Fibroblast of pulmonary artery (primary cell): ENCODE measurements around the gene PRDM16.

ENCODE experiments used
- DNase-seq: peaks from one replicate; pipeline ENCODE4 v3.0.0-alpha.2; 2010; ENCODE audit warnings: low read depth
- H3K4me3 ChIP-seq: replicated peaks from 2 replicates; pipeline ENCODE4 v1.5.1; 2011; ENCODE audit warnings: low read depth, mild to moderate bottlenecking, control low read depth, low read length, moderate library complexity
- CTCF ChIP-seq: IDR thresholded peaks from 2 replicates; pipeline ENCODE4 v1.5.1; 2011; ENCODE audit warnings: mild to moderate bottlenecking, control low read depth, low read length, inconsistent platforms; ENCODE audit errors: missing control alignments

The PRDM16 gene

GRCh38 chr1:3074800-3075199, 5.8 kb downstream of the PRDM16 start:
- H3K4me3 ChIP-seq = no peak overlapping the region
- no peak for TF ChIP-seq CTCF
- DNase-seq = no peak

- no peak overlapping the region for H3K4me3 ChIP-seq
- TF ChIP-seq CTCF = no peak
- no peak for DNase-seq
Observed at GRCh38 chr1:3075666-3076362, 6.8 kb downstream of the PRDM16 start.

- TF ChIP-seq CTCF = no peak
- H3K4me3 ChIP-seq = no peak overlapping the region
- no peak for DNase-seq
Observed at GRCh38 chr1:3076363-3076740, 7.3 kb downstream of the PRDM16 start.

- H3K4me3 ChIP-seq = no peak overlapping the region
- DNase-seq = no peak
- TF ChIP-seq CTCF = no peak
Observed at GRCh38 chr1:3077081-3077480, 8.1 kb downstream of the PRDM16 start.

GRCh38 chr1:3077561-3077960, 8.6 kb downstream of the PRDM16 start:
- no peak for TF ChIP-seq CTCF
- no peak overlapping the region for H3K4me3 ChIP-seq
- no peak for DNase-seq

GRCh38 chr1:3078430-3078861, 9.4 kb downstream of the PRDM16 start:
- H3K4me3 ChIP-seq = no peak overlapping the region
- no peak for DNase-seq
- TF ChIP-seq CTCF = no peak

DNA sequence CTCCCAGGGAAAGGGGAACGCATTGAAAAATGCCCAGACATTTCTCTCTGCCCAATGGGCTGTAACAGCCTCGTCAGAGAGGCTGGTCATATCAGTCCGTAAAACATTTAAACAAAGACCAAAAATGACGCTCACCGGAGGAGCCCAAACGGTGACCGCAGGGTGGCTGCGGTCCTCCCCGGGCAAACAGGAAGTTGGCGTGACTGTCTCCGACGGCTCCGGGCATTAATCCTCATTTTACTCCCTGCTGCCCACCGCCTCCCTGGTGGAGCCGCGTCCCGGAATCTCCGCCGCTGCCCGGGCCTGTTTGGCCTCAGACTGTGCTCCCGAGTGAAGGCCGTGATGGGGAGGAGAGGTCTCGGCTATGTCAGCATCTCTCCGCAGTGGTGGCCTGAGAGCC, 9.9 kb downstream of the PRDM16 start:
- H3K4me3 ChIP-seq = no peak overlapping the region
- no peak for TF ChIP-seq CTCF
- DNase-seq = no peak
